Endothelial cell of hepatic sinusoid (primary cell): ENCODE data around the gene AIRE.
"Not testable (repeated sequence)": the region's sequence is repeated elsewhere in the genome, so short reads cannot be mapped to it uniquely, and the experiment has no call there.

Experiments used
- in situ Hi-C: cut with HindIII; loops from 2 replicates; pipeline ENCODE4 v1.10.0; 2017; ENCODE audit warnings: low sequenced_read_pairs

AIRE gene

GRCh38 chr21:44265734-44266270 lies 19.9 kb upstream of the AIRE start:
- in situ Hi-C loops = no loop called here

- in situ Hi-C loops = no loop called here
Measured at GRCh38 chr21:44267655-44268142, 18.0 kb upstream of the AIRE start.

GRCh38 chr21:44269090-44269489 lies 16.6 kb upstream of the AIRE start:
- in situ Hi-C loops = no loop called here

- in situ Hi-C loops = no loop called here
Measured at GRCh38 chr21:44271558-44272283, 14.0 kb upstream of the AIRE start.

GRCh38 chr21:44272284-44272858 lies 13.3 kb upstream of the AIRE start:
- in situ Hi-C loops = no loop called here

- in situ Hi-C loops = no loop called here
Measured at GRCh38 chr21:44273046-44273445, 12.6 kb upstream of the AIRE start.

GRCh38 chr21:44275041-44275440 lies 10.6 kb upstream of the AIRE start:
- in situ Hi-C loops = no loop called here

GRCh38 chr21:44279354-44280260 lies 6.1 kb upstream of the AIRE start:
- in situ Hi-C loops = no loop called here

GRCh38 chr21:44281801-44282200 lies 3.9 kb upstream of the AIRE start:
- in situ Hi-C loops = no loop called here

- in situ Hi-C loops = no loop called here
Measured at GRCh38 chr21:44282370-44282769, 3.3 kb upstream of the AIRE start.

GRCh38 chr21:44283211-44283785 lies 2.4 kb upstream of the AIRE start:
- in situ Hi-C loops = not testable (repeated sequence)

- in situ Hi-C loops = no loop called here
Measured at GRCh38 chr21:44283948-44284347, 1.7 kb upstream of the AIRE start.

GRCh38 chr21:44286086-44286715 lies 525 bp downstream of the AIRE start:
- in situ Hi-C loops = no loop called here

GRCh38 chr21:44286716-44287632 lies 1.3 kb downstream of the AIRE start:
- in situ Hi-C loops = no loop called here

GRCh38 chr21:44288251-44289110 lies 2.8 kb downstream of the AIRE start:
- in situ Hi-C loops = no loop called here

GRCh38 chr21:44289381-44290010 lies 3.8 kb downstream of the AIRE start:
- in situ Hi-C loops = no loop called here

GRCh38 chr21:44290327-44291077 lies 4.8 kb downstream of the AIRE start:
- in situ Hi-C loops = no loop called here
